H1 (cell line): ENCODE measurements around the gene ARHGAP25. TPM values are rescaled to one million over a fixed set of nuclear protein-coding genes. Genes with fewer than 3 reads are reported as not detected.

ENCODE experiments used
- CTCF ChIA-PET: fragments of 300-600 bp; sonication (Branson Sonifier 250); formaldehyde crosslinking; loops from one replicate; lab custom pipeline; 2021; ENCODE audit not compliant: partially characterized antibody; lab: Charles Lee
- POLR2A ChIA-PET: fragments of 300-600 bp; sonication (Branson Sonifier 250); formaldehyde crosslinking; loops from one replicate; lab custom pipeline; 2021; ENCODE audit warnings: inconsistent platforms; ENCODE audit not compliant: partially characterized antibody; lab: Charles Lee
- DNase-seq, 2 experiments: peaks; one replicate each; pipeline versions ENCODE4 v3.0.0 to v3.0.0-alpha.2; 2010 to 2022; ENCODE audit warnings: low spot score in 2 of 2, low read depth in 1 of 2, mixed read lengths in 1 of 2
- FAIRE-seq: peaks from 2 replicates; lab custom pipeline; 2011; peaks lifted over from hg19 to GRCh38; lab: Jason Lieb, UNC
- H2AFZ ChIP-seq: 2 replicates; pipeline ENCODE4 v1.8.1; 2012; ENCODE audit warnings: low read length, inconsistent platforms
- H2AK5ac ChIP-seq: 2 replicates; pipeline ENCODE4 v1.6.1; 2013; ENCODE audit warnings: low read depth, low read length
- H2BK120ac ChIP-seq: replicated peaks from 2 replicates; pipeline ENCODE3; 2013; ENCODE audit warnings: low read depth, low read length, inconsistent platforms
- H2BK12ac ChIP-seq: 2 replicates; pipeline ENCODE4 v1.6.1; 2013; ENCODE audit warnings: low read depth, low read length
- H2BK15ac ChIP-seq: 2 replicates; pipeline ENCODE4 v1.6.1; 2013; ENCODE audit warnings: low read length
- H2BK20ac ChIP-seq: 2 replicates; pipeline ENCODE4 v1.6.1; 2013; ENCODE audit warnings: low read length
- H2BK5ac ChIP-seq: 2 replicates; pipeline ENCODE4 v1.6.1; 2013; ENCODE audit warnings: low read depth, low read length
- H3K14ac ChIP-seq: 2 replicates; pipeline ENCODE4 v1.6.1; 2013; ENCODE audit warnings: inconsistent platforms; ENCODE audit not compliant: insufficient read length
- H3K18ac ChIP-seq: 2 replicates; pipeline ENCODE4 v1.6.1; 2013; ENCODE audit warnings: low read length; ENCODE audit errors: extremely low read depth
- H3K23ac ChIP-seq: 2 replicates; pipeline ENCODE4 v1.6.1; 2013; ENCODE audit warnings: inconsistent platforms; ENCODE audit not compliant: insufficient read length
- H3K23me2 ChIP-seq: 2 replicates; pipeline ENCODE4 v1.6.1; 2013; ENCODE audit warnings: low read depth, low read length
- H3K27ac ChIP-seq: 2 replicates; pipeline ENCODE4 v1.6.1; 2011; ENCODE audit warnings: low read depth, low read length, inconsistent platforms
- H3K27me3 ChIP-seq, 4 experiments: replicated peaks in 1 of 4; 1 replicate in 1 of 4; 2 replicates in 3 of 4; pipeline versions ENCODE4 v1.6.1 to v1.8.1; 2011 to 2013; ENCODE audit warnings: low read length in 3 of 4, mild to moderate bottlenecking in 3 of 4, inconsistent platforms in 2 of 4, mixed read lengths in 2 of 4, moderate library complexity in 1 of 4; ENCODE audit not compliant: control insufficient read depth in 3 of 4, insufficient read depth in 3 of 4; ENCODE audit errors: extremely low read depth in 1 of 4
- H3K36me3 ChIP-seq, 4 experiments: 2 replicates each; pipeline versions ENCODE4 v1.6.1 to v1.8.1; 2011 to 2013; ENCODE audit warnings: mild to moderate bottlenecking in 4 of 4, low read length in 3 of 4, moderate library complexity in 2 of 4, control low read depth in 1 of 4, inconsistent platforms in 1 of 4; ENCODE audit not compliant: insufficient read depth in 4 of 4, control insufficient read depth in 2 of 4
- H3K4ac ChIP-seq: replicated peaks from 2 replicates; pipeline ENCODE3; 2013; ENCODE audit warnings: low read length, low read depth, mixed read lengths, inconsistent platforms; ENCODE audit not compliant: insufficient read length
- H3K4me1 ChIP-seq, 4 experiments: replicated peaks in 1 of 4; 1 replicate in 1 of 4; 2 replicates in 3 of 4; pipeline versions ENCODE4 v1.6.1 to v1.8.1; 2011 to 2013; ENCODE audit warnings: low read length in 3 of 4, inconsistent platforms in 2 of 4, mixed read lengths in 1 of 4; ENCODE audit not compliant: insufficient read depth in 4 of 4, control insufficient read depth in 3 of 4
- H3K4me2 ChIP-seq, 2 experiments: 2 replicates each; pipeline versions ENCODE4 v1.6.1 to v1.8.1; 2011 to 2013; ENCODE audit warnings: low read depth in 2 of 2, low read length in 2 of 2, control low read depth in 1 of 2, inconsistent platforms in 1 of 2, mild to moderate bottlenecking in 1 of 2; ENCODE audit not compliant: insufficient read depth in 1 of 2
- H3K4me3 ChIP-seq, 4 experiments: fragments of 200-600, 300-600 bp in 1 of 4; sonication (generic), shearing (Covaris generic), sonication (Bioruptor Twin) in 1 of 4; 2 replicates each; pipeline versions ENCODE4 v1.5.1 to v1.8.1; 2011 to 2016; ENCODE audit warnings: low read length in 4 of 4, low read depth in 3 of 4, control low read depth in 2 of 4, inconsistent platforms in 2 of 4, mild to moderate bottlenecking in 2 of 4, mixed read lengths in 1 of 4, moderate library complexity in 1 of 4; ENCODE audit not compliant: insufficient read depth in 2 of 4; ENCODE audit errors: extremely low read depth in 1 of 4
- H3K56ac ChIP-seq: replicated peaks from 2 replicates; pipeline ENCODE3; 2013; ENCODE audit warnings: low read depth, mild to moderate bottlenecking, mixed read lengths, low read length, inconsistent platforms; ENCODE audit not compliant: insufficient read length
- H3K79me1 ChIP-seq: 2 replicates; pipeline ENCODE4 v1.6.1; 2013; ENCODE audit warnings: low read depth, low read length, control low read depth
- H3K79me2 ChIP-seq, 2 experiments: 2 replicates each; pipeline versions ENCODE4 v1.6.1 to v1.8.1; 2012 to 2013; ENCODE audit warnings: low read length in 2 of 2, mild to moderate bottlenecking in 2 of 2, inconsistent platforms in 1 of 2; ENCODE audit not compliant: insufficient read depth in 2 of 2, control insufficient read depth in 1 of 2
- H3K9ac ChIP-seq, 4 experiments: replicated peaks in 1 of 4; 1 replicate in 1 of 4; 2 replicates in 3 of 4; pipeline versions ENCODE4 v1.6.1 to v1.8.1; 2011 to 2013; ENCODE audit warnings: low read depth in 3 of 4, low read length in 3 of 4, control low read depth in 2 of 4, mild to moderate bottlenecking in 2 of 4, moderate library complexity in 2 of 4, inconsistent platforms in 1 of 4; ENCODE audit errors: extremely low read depth in 1 of 4
- H3K9me3 ChIP-seq, 2 experiments: 2 replicates each; pipeline versions ENCODE4 v1.6.1 to v1.8.1; 2012 to 2013; ENCODE audit warnings: mild to moderate bottlenecking in 2 of 2, moderate library complexity in 2 of 2, control low read depth in 1 of 2, inconsistent platforms in 1 of 2, low read depth in 1 of 2, low read length in 1 of 2, mixed read lengths in 1 of 2; ENCODE audit not compliant: insufficient read depth in 2 of 2
- H4K20me1 ChIP-seq, 2 experiments: replicated peaks in 1 of 2; 2 replicates each; pipeline versions ENCODE3 to v1.8.1; 2011 to 2013; ENCODE audit warnings: inconsistent platforms in 2 of 2, low read length in 2 of 2, mild to moderate bottlenecking in 1 of 2; ENCODE audit not compliant: insufficient read depth in 2 of 2, control insufficient read depth in 1 of 2
- H4K5ac ChIP-seq: 2 replicates; pipeline ENCODE4 v1.6.1; 2013; ENCODE audit warnings: low read length, low read depth, mixed read lengths, inconsistent platforms; ENCODE audit not compliant: insufficient read length
- H4K8ac ChIP-seq: 2 replicates; pipeline ENCODE4 v1.8.0; 2013; ENCODE audit warnings: mild to moderate bottlenecking, moderate library complexity, low read length, inconsistent platforms; ENCODE audit not compliant: insufficient read depth; ENCODE audit errors: extremely low read depth
- H4K91ac ChIP-seq: replicated peaks from 2 replicates; pipeline ENCODE3; 2013; ENCODE audit warnings: low read length, mixed read lengths, inconsistent platforms; ENCODE audit not compliant: insufficient read length
- BACH1 ChIP-seq: IDR thresholded peaks from 2 replicates; pipeline ENCODE4 v1.6.1; 2012; ENCODE audit warnings: low read length, improper control_type of control experiment
- BRCA1 ChIP-seq: IDR thresholded peaks from 2 replicates; pipeline ENCODE4 v1.6.1; 2012; ENCODE audit warnings: low read depth, low read length, improper control_type of control experiment
- CBX8 ChIP-seq: fragments of 300-800, 300-1000 bp; sonication (generic); IDR thresholded peaks from 2 replicates; pipeline ENCODE4 v1.7.1; 2016; ENCODE audit warnings: low read depth, low read length, borderline replicate concordance
- EGR1 ChIP-seq: IDR thresholded peaks from 2 replicates; pipeline ENCODE4 v1.6.1; 2011; ENCODE audit warnings: low read depth, low read length, borderline replicate concordance
- KDM4A ChIP-seq: IDR thresholded peaks from one replicate; pipeline ENCODE4 v1.7.1; 2012; ENCODE audit warnings: low read depth, mild to moderate bottlenecking, moderate library complexity, low read length, inconsistent platforms; ENCODE audit not compliant: severe bottlenecking
- KDM5A ChIP-seq: fragments of 200-600 bp; IDR thresholded peaks from 2 replicates; pipeline ENCODE4 v1.7.1; 2012; ENCODE audit warnings: mild to moderate bottlenecking, low read length, inconsistent platforms, mixed read lengths
- POLR2A ChIP-seq, 2 experiments: IDR thresholded peaks; 1 replicate in 1 of 2; 2 replicates in 1 of 2; pipeline ENCODE4 v1.6.1; 2011; ENCODE audit warnings: low read depth in 2 of 2, low read length in 2 of 2, mild to moderate bottlenecking in 2 of 2; ENCODE audit errors: control extremely low read depth in 1 of 2
- RBBP5 ChIP-seq: IDR thresholded peaks from 2 replicates; pipeline ENCODE4 v1.7.1; 2012; ENCODE audit warnings: low read depth, mild to moderate bottlenecking, inconsistent platforms, low read length, moderate library complexity, borderline replicate concordance
- SIN3A ChIP-seq, 2 experiments: IDR thresholded peaks in 1 of 2; conservative IDR thresholded peaks in 1 of 2; 2 replicates each; pipeline ENCODE4 v1.6.1; 2011 to 2012; ENCODE audit warnings: low read length in 2 of 2, improper control_type of control experiment in 1 of 2, low read depth in 1 of 2, mild to moderate bottlenecking in 1 of 2
- SRF ChIP-seq: IDR thresholded peaks from 2 replicates; pipeline ENCODE4 v1.6.1; 2011; ENCODE audit warnings: mild to moderate bottlenecking, low read depth, low read length, moderate library complexity
- SUZ12 ChIP-seq: fragments of 200-600 bp; sonication (generic); IDR thresholded peaks from 2 replicates; pipeline ENCODE4 v1.6.1; 2012; ENCODE audit warnings: mild to moderate bottlenecking, inconsistent platforms, low read length, moderate library complexity, mixed read lengths
- TCF12 ChIP-seq: IDR thresholded peaks from 2 replicates; pipeline ENCODE4 v1.6.1; 2011; ENCODE audit warnings: low read depth, mild to moderate bottlenecking, low read length
- USF2 ChIP-seq: IDR thresholded peaks from 2 replicates; pipeline ENCODE4 v1.6.1; 2011; ENCODE audit warnings: low read length, improper control_type of control experiment
- YY1 ChIP-seq: IDR thresholded peaks from 2 replicates; pipeline ENCODE4 v1.6.1; 2011; ENCODE audit warnings: low read depth, mild to moderate bottlenecking, low read length
- WGBS, 2 experiments: shearing (Covaris generic) in 1 of 2; methylation state at CpG; one replicate each; pipeline versions ENCODE4 v1.1.6 to v1.1.7; 2013 to 2015; ENCODE audit warnings: low lambda C conversion rate in 2 of 2, mixed read lengths in 2 of 2, inconsistent platforms in 1 of 2, low coverage in 1 of 2, missing lambda C conversion rate in 1 of 2; ENCODE audit not compliant: insufficient replicate concordance in 2 of 2, insufficient coverage in 1 of 2, insufficient read length in 1 of 2; ENCODE audit errors: extremely low coverage in 1 of 2, missing lambda C conversion rate in 1 of 2; 5-methylcytosine and 5-hydroxymethylcytosine counted together
- polyA plus RNA-seq, 7 experiments: library from polyadenylated mRNA; depleted of rRNA in 3 of 7; stranded (reverse) in 5 of 7; unstranded in 2 of 7; fragments of >200 nt in 5 of 7; fragments of 200-250 nt in 2 of 7; gene quantifications; 1 replicate in 5 of 7; 2 replicates in 1 of 7; 4 replicates in 1 of 7; pipeline versions ENCODE4 v1.2.1 to v1.2.3, GENCODE V29; 2011 to 2013; ENCODE audit warnings: missing spikeins in 2 of 7, mixed read lengths in 2 of 7
- total RNA-seq: library from RNA; stranded (reverse); fragmentation: NEBNext Ultra II Directional; extraction: Animal tissue kit (Norgen Biotek cat#: 25700); gene quantifications from 2 replicates; pipeline ENCODE4 v1.2.1, GENCODE V29; 2021

The ARHGAP25 gene
- total and polyA plus RNA-seq, 2 of the 8 experiments (the other 6 are each of a cell fraction or from before 2014, with no cell fraction given), result 1.00 to 1.2 TPM

DNA sequence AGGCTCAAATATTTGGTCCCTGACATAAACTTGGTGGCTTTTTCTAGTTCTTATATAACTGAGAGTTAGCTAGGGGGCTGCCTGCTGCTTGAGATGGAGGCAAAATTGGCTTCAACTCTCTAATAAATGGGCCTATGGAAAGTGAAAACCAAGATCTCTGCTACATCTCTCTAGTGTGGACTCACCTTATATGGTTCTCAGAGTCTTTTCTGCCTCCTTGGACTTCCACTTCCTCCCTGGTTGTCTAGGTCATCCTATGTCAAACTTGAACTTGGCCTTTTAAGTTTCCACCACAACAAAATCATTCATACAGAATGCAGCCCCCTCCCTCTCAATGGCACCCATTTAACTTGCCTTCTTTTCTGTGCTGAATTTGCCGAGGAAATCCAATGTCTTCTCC, 23.9 kb upstream of the ARHGAP25 start:
- Histone ChIP-seq H2BK20ac (no peak overlapping the region), H2BK5ac (no peak overlapping the region), H3K18ac (no peak overlapping the region), H3K4me2 (no peak overlapping the region), H3K27ac (no peak overlapping the region), H3K23ac (no peak overlapping the region), H2BK12ac (no peak overlapping the region), H3K9me3 (no peaks in the 10 kb centered on the region), H2BK15ac (no peak overlapping the region), H4K5ac (no peak overlapping the region), H3K23me2 (no peaks in the 10 kb centered on the region; the same call in 1 of the 2 replicates), H4K8ac (no peak overlapping the region), H3K36me3 (no peaks in the 10 kb centered on the region), H3K4me3 (no peak overlapping the region), H3K27me3 (no peaks in the 10 kb centered on the region), H3K56ac (no peak overlapping the region), H3K79me1 (no peaks in the 10 kb centered on the region), H3K79me2 (no peaks in the 10 kb centered on the region), H4K91ac (no peak overlapping the region), H2BK120ac (no peak overlapping the region), H3K14ac (no peak overlapping the region), H2AK5ac (no peak overlapping the region), H4K20me1 (no peaks in the 10 kb centered on the region), H2AFZ (no peak overlapping the region), H3K4me1 (peaks cover 0 to 2% (median 1%) of the 10 kb centered on the region in 4 experiments; a peak in 2 of 7 replicates), H3K9ac (no peak overlapping the region), H3K4ac (no peak overlapping the region)
- 82% methylated on average over 1 of the region's 1 CpG; no CpG with 5 or more reads in 1 of the 2 experiments for WGBS, 2 experiments
- ChIA-PET CTCF (interaction anchor here (0.6 to 4.6 kb wide), 19 partner anchors 8 to 247 kb away, joined by 3 to 30 read pairs (median 4); partner anchors contain the start of gene PROKR1), POLR2A (no interaction called here)
- DNase-seq (no peak), FAIRE-seq (no peak)
- no peak for TF ChIP-seq SIN3A (conservative IDR thresholded peaks at IDR 0.05 in 1 of 2, IDR thresholded peaks at IDR 0.05 in 1 of 2; ENCODE audit: low read depth in 1 of 2, low read length in 2 of 2)
- TF ChIP-seq KDM5A, result no peak
- TF ChIP-seq EGR1, result no peak
- no peak for TF ChIP-seq YY1
- no peak for TF ChIP-seq TCF12
- no peak for TF ChIP-seq USF2
- TF ChIP-seq RBBP5, result no peak
- TF ChIP-seq SRF, result no peak
- no peak for TF ChIP-seq KDM4A
- no peak for TF ChIP-seq BRCA1
- no peak for TF ChIP-seq CBX8
- no peak for TF ChIP-seq BACH1
- no peak for TF ChIP-seq SUZ12
- TF ChIP-seq POLR2A (IDR thresholded peaks at IDR 0.05; ENCODE audit: control extremely low read depth in 1 of 2, low read depth in 2 of 2, low read length in 2 of 2), result no peak
